ENCODE results near the gene ITGB1BP1.

ITGB1BP1 gene

DNA sequence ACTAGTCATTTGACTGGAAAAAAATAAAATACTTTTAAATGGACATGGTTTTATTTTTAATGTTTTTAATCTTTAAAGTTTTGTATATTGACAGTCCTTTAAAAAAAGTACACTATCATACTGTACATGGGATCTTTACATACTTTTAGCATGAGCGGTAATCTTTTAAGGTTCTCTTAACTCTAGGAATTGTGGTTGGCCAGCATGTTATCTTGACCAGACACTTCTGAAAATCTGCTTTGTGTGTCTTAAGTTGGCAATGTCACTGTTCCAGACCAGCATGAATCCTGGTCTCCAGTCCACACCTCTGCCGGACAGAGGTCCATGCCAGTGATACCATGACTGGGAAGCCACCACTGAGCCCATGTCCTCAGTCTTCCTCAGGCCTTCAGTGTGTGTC lies 17.7 kb downstream of the ITGB1BP1 start:
- TF ChIP-seq FOXP2 (optimal IDR thresholded peaks at IDR 0.05; ENCODE audit: borderline replicate concordance, extremely low read depth, extremely low read length, insufficient read depth) (no peak), SIN3A (IDR thresholded peaks at IDR 0.05; ENCODE audit: borderline replicate concordance, insufficient read depth, low read length) (no peak), TAF1 (IDR thresholded peaks at IDR 0.05; ENCODE audit: borderline replicate concordance, insufficient read depth, low read length) (no peak), POLR2AphosphoS5 (IDR thresholded peaks at IDR 0.05; ENCODE audit: low read depth, low read length) (no peak)
- TF ChIP-seq, protein P1, sequence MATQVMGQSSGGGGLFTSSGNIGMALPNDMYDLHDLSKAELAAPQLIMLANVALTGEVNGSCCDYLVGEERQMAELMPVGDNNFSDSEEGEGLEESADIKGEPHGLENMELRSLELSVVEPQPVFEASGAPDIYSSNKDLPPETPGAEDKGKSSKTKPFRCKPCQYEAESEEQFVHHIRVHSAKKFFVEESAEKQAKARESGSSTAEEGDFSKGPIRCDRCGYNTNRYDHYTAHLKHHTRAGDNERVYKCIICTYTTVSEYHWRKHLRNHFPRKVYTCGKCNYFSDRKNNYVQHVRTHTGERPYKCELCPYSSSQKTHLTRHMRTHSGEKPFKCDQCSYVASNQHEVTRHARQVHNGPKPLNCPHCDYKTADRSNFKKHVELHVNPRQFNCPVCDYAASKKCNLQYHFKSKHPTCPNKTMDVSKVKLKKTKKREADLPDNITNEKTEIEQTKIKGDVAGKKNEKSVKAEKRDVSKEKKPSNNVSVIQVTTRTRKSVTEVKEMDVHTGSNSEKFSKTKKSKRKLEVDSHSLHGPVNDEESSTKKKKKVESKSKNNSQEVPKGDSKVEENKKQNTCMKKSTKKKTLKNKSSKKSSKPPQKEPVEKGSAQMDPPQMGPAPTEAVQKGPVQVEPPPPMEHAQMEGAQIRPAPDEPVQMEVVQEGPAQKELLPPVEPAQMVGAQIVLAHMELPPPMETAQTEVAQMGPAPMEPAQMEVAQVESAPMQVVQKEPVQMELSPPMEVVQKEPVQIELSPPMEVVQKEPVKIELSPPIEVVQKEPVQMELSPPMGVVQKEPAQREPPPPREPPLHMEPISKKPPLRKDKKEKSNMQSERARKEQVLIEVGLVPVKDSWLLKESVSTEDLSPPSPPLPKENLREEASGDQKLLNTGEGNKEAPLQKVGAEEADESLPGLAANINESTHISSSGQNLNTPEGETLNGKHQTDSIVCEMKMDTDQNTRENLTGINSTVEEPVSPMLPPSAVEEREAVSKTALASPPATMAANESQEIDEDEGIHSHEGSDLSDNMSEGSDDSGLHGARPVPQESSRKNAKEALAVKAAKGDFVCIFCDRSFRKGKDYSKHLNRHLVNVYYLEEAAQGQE (IDR thresholded peaks at IDR 0.05; ENCODE audit: insufficient read depth in 1 of 2, low read depth in 2 of 2, low read length in 2 of 2), result no peak

DNA sequence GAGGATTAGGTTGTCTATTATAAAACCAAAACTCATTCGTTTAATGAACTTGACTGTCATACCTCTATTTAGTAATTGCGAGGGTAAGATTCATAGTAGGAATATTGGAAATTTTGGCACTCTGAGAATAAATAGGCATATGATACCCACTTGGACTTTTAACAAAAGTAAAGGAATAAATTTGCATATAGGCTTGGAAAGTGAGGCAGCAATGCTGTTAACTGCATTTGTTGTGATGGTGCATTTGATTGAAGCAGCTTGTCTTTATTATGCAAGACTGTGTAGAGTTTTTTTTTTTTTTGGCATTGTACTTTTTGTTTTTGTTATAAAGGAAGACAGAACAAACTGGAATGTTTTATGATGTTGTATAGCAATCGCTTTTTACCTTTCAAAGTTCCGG lies 18.9 kb downstream of the ITGB1BP1 start:
- TF ChIP-seq TAF1 (IDR thresholded peaks at IDR 0.05; ENCODE audit: borderline replicate concordance, insufficient read depth, low read length) (no peak), FOXP2 (optimal IDR thresholded peaks at IDR 0.05; ENCODE audit: borderline replicate concordance, extremely low read depth, extremely low read length, insufficient read depth) (no peak), SIN3A (IDR thresholded peaks at IDR 0.05; ENCODE audit: borderline replicate concordance, insufficient read depth, low read length) (no peak), POLR2AphosphoS5 (IDR thresholded peaks at IDR 0.05; ENCODE audit: low read depth, low read length) (no peak)
- TF ChIP-seq, protein P1 (IDR thresholded peaks at IDR 0.05; ENCODE audit: insufficient read depth in 1 of 2, low read depth in 2 of 2, low read length in 2 of 2), result no peak

DNA sequence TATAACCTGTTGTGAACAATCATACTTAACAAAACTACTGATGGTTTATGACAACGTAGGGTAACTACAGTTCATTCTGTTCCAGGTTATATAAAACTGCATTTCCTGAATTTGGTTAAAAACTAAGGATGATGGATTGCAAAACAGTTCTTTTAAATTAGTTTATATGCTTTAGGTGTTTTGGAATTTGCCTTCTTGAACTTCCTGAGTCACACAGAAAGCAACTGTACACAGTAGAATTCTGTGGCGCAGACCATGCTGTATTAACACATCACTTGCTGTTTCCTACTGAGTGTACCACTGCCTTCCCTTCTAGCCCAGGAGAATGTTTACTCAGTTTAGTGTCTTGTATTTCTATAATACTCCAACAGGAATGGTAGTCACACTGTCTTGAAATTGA lies 19.4 kb downstream of the ITGB1BP1 start:
- TF ChIP-seq, protein P1 (IDR thresholded peaks at IDR 0.05; ENCODE audit: insufficient read depth in 1 of 2, low read depth in 2 of 2, low read length in 2 of 2), result no peak
- TF ChIP-seq FOXP2 (optimal IDR thresholded peaks at IDR 0.05; ENCODE audit: borderline replicate concordance, extremely low read depth, extremely low read length, insufficient read depth) (no peak), SIN3A (IDR thresholded peaks at IDR 0.05; ENCODE audit: borderline replicate concordance, insufficient read depth, low read length) (no peak), TAF1 (IDR thresholded peaks at IDR 0.05; ENCODE audit: borderline replicate concordance, insufficient read depth, low read length) (no peak), POLR2AphosphoS5 (IDR thresholded peaks at IDR 0.05; ENCODE audit: low read depth, low read length) (no peak)

DNA sequence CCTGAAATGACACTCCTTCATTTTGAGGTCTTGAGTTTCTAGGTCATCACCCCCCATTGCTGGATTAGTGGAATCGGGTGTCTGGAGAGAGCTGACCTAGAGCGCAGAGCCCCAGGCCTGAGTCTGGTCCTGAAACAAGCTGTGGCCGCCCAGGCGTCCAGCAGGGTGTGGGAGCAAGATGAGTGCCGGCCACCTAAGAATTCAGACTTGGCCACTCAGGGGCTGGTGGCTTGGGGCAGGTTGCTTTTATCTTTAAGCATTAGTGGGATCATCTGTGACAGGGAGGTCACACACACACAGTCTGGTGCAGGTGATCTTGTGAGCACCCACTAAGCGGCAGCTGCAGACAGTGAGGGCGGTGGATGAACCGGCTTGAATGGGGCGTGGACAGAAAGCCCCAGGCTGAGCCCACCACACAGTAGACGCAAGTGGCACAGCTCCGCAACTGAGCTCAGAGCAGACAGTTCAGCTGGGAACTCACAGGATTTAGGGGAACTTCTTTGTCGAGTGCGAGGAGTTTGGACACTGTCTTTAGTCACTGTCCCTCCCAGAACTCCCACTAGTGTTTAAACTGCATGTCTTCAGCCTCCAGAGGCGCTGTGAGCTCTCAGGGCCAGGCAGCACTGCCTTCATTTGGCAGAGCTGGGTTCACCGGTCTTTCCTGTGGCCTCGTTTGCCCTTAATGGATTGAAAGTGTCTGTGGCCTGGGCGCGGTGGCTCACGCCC lies 21.5 kb downstream of the ITGB1BP1 start:
- TF ChIP-seq, protein P1 (IDR thresholded peaks at IDR 0.05; ENCODE audit: insufficient read depth in 1 of 2, low read depth in 2 of 2, low read length in 2 of 2), result no peak
- TF ChIP-seq TAF1 (IDR thresholded peaks at IDR 0.05; ENCODE audit: borderline replicate concordance, insufficient read depth, low read length) (no peak), POLR2AphosphoS5 (IDR thresholded peaks at IDR 0.05; ENCODE audit: low read depth, low read length) (no peak), FOXP2 (optimal IDR thresholded peaks at IDR 0.05; ENCODE audit: borderline replicate concordance, extremely low read depth, extremely low read length, insufficient read depth) (no peak), SIN3A (IDR thresholded peaks at IDR 0.05; ENCODE audit: borderline replicate concordance, insufficient read depth, low read length) (no peak)

All from PFSK-1 (cell line).